SK-N-SH (cell line): ENCODE measurements around the gene CALD1. TPM values are rescaled to one million over a fixed set of nuclear protein-coding genes. Genes with fewer than 3 reads are reported as not detected.

ENCODE experiments used
- CTCF ChIA-PET: fragments of 300-600, 350-600 bp; formaldehyde crosslinking; extraction: SDS; loops from one replicate; lab custom pipeline; 2021; lab: Yijun Ruan, JAX
- POLR2A ChIA-PET: fragments of 350-600 bp; sonication (Branson Sonifier 250); formaldehyde crosslinking; extraction: SDS; loops from one replicate; lab custom pipeline; 2020; ENCODE audit warnings: antibody characterized with exemption, inconsistent platforms; lab: Yijun Ruan, JAX
- DNase-seq: peaks from one replicate; pipeline ENCODE4 v3.0.0; 2012
- H2AFZ ChIP-seq: fragments of 200-600 bp; sonication (generic); 2 replicates; pipeline ENCODE4 v1.8.1; 2016; ENCODE audit warnings: antibody characterized with exemption, mild to moderate bottlenecking, low read depth
- H3F3A ChIP-seq: fragments of 200-600 bp; sonication (generic); replicated peaks from 2 replicates; pipeline ENCODE3; 2016; ENCODE audit warnings: antibody characterized with exemption, mild to moderate bottlenecking; ENCODE audit not compliant: insufficient read depth
- H3K27ac ChIP-seq, 2 experiments: fragments of 200-500 bp in 1 of 2; fragments of 200-600 bp in 1 of 2; sonication (Bioruptor generic) in 1 of 2; sonication (generic), shearing (Covaris generic) in 1 of 2; 2 replicates each; pipeline versions ENCODE4 v1.5.1 to v1.6.1; 2014 to 2016; ENCODE audit warnings: low read depth in 2 of 2, inconsistent platforms in 1 of 2, low read length in 1 of 2, mild to moderate bottlenecking in 1 of 2, mixed read lengths in 1 of 2
- H3K27me3 ChIP-seq: fragments of 200-600 bp; sonication (generic), shearing (Covaris generic); 2 replicates; pipeline ENCODE4 v1.6.1; 2016; ENCODE audit warnings: mixed run types; ENCODE audit not compliant: insufficient read depth
- H3K36me3 ChIP-seq, 2 experiments: fragments of 200-500 bp in 1 of 2; fragments of 200-600 bp in 1 of 2; sonication (Bioruptor generic) in 1 of 2; sonication (generic) in 1 of 2; replicated peaks in 1 of 2; 2 replicates each; pipeline versions ENCODE3 to v1.5.1; 2014 to 2016; ENCODE audit warnings: low read length in 1 of 2, mild to moderate bottlenecking in 1 of 2; ENCODE audit not compliant: insufficient read depth in 2 of 2, control insufficient read depth in 1 of 2
- H3K4me1 ChIP-seq, 2 experiments: fragments of 200-500 bp in 1 of 2; fragments of 200-600 bp in 1 of 2; sonication (Bioruptor generic) in 1 of 2; sonication (generic), shearing (Covaris generic) in 1 of 2; 2 replicates each; pipeline versions ENCODE4 v1.5.1 to v1.6.1; 2014 to 2016; ENCODE audit warnings: low read depth in 1 of 2, low read length in 1 of 2, mixed run types in 1 of 2; ENCODE audit not compliant: insufficient read depth in 2 of 2, control insufficient read depth in 1 of 2
- H3K4me2 ChIP-seq: fragments of 200-600 bp; sonication (generic), shearing (Covaris generic); 2 replicates; pipeline ENCODE4 v1.6.1; 2017; ENCODE audit warnings: mixed run types
- H3K4me3 ChIP-seq, 2 experiments: fragments of 200-500 bp in 1 of 2; fragments of 200-600 bp in 1 of 2; sonication (Bioruptor generic) in 1 of 2; sonication (generic), shearing (Covaris generic) in 1 of 2; 2 replicates each; pipeline versions ENCODE4 v1.5.1 to v1.8.1; 2014 to 2016; ENCODE audit warnings: low read depth in 2 of 2, inconsistent platforms in 1 of 2, low read length in 1 of 2, mild to moderate bottlenecking in 1 of 2, mixed read lengths in 1 of 2, moderate library complexity in 1 of 2
- H3K79me2 ChIP-seq: fragments of 200-600 bp; sonication (generic); 2 replicates; pipeline ENCODE4 v1.8.1; 2017; ENCODE audit warnings: mild to moderate bottlenecking; ENCODE audit not compliant: insufficient read depth
- H3K9ac ChIP-seq: fragments of 200-600 bp; sonication (generic); 2 replicates; pipeline ENCODE4 v1.6.1; 2017; ENCODE audit warnings: mixed run types
- H3K9me2 ChIP-seq: fragments of 200-600 bp; sonication (generic); 2 replicates; pipeline ENCODE4 v1.6.1; 2017; ENCODE audit warnings: mixed run types
- H3K9me3 ChIP-seq: fragments of 200-600 bp; sonication (generic); 2 replicates; pipeline ENCODE4 v1.6.1; 2017; ENCODE audit warnings: mixed run types, mild to moderate bottlenecking, moderate library complexity
- H4K20me1 ChIP-seq: fragments of 200-600 bp; sonication (generic); 2 replicates; pipeline ENCODE4 v1.6.1; 2017; ENCODE audit warnings: mild to moderate bottlenecking, mixed run types; ENCODE audit not compliant: insufficient read depth
- EZH2phosphoT487 ChIP-seq: fragments of 200-600 bp; sonication (generic); IDR thresholded peaks from 2 replicates; pipeline ENCODE4 v1.6.1; 2017; ENCODE audit warnings: low read depth, mixed run types, mild to moderate bottlenecking, antibody characterized with exemption, moderate library complexity, borderline replicate concordance
- FOXM1 ChIP-seq: IDR thresholded peaks from 2 replicates; pipeline ENCODE4 v1.4.0; 2012; ENCODE audit warnings: low read depth, mild to moderate bottlenecking
- GABPA ChIP-seq: IDR thresholded peaks from 2 replicates; pipeline ENCODE4 v1.4.0; 2012; ENCODE audit warnings: low read depth, mild to moderate bottlenecking
- RAD21 ChIP-seq: IDR thresholded peaks from 2 replicates; pipeline ENCODE4 v1.6.1; 2012; ENCODE audit warnings: mild to moderate bottlenecking, low read length
- SMC3 ChIP-seq: IDR thresholded peaks from 2 replicates; pipeline ENCODE4 v1.6.1; 2012; ENCODE audit warnings: low read depth, low read length, improper control_type of control experiment
- TCF12 ChIP-seq: IDR thresholded peaks from 2 replicates; pipeline ENCODE4 v1.4.0; 2012
- USF2 ChIP-seq: fragments of 150-350 bp; IDR thresholded peaks from 2 replicates; pipeline ENCODE4 v1.6.1; 2017; ENCODE audit warnings: antibody characterized with exemption, low read length, low read depth, borderline replicate concordance
- ZBTB33 ChIP-seq: IDR thresholded peaks from 2 replicates; pipeline ENCODE4 v1.4.0; 2012; ENCODE audit warnings: low read depth, borderline replicate concordance
- WGBS: methylation state at CpG from one replicate; pipeline ENCODE4 v1.1.6; 2017; ENCODE audit warnings: low lambda C conversion rate; 5-methylcytosine and 5-hydroxymethylcytosine counted together
- polyA plus RNA-seq, 3 experiments: library from polyadenylated mRNA; depleted of rRNA; stranded (reverse); fragments of >200 nt; gene quantifications; 2 replicates each; pipeline ENCODE4 v1.2.3, GENCODE V29; 2012

Gene CALD1
- polyA plus RNA-seq, 1 of the 3 experiments (the other 2 are of a cell fraction), result 299 TPM

- H3K4me2 ChIP-seq, result no peak overlapping the region
- no peak overlapping the region for H3K4me3 ChIP-seq
- no peak for TF ChIP-seq EZH2phosphoT487
- no peak overlapping the region for H3K9ac ChIP-seq
- no peaks in the 10 kb centered on the region for H3K27me3 ChIP-seq
- WGBS, result 82% methylated on average over 2 of the region's 2 CpGs
- H3K36me3 ChIP-seq, result peaks cover 38% of the 10 kb centered on the region in 2 experiments
- H2AFZ ChIP-seq, result no peak overlapping the region
- no peak for DNase-seq
- peaks cover 58% of the 10 kb centered on the region for H4K20me1 ChIP-seq
- H3K9me3 ChIP-seq, result no peaks in the 10 kb centered on the region
- H3K27ac ChIP-seq, result peak overlapping the region in 1 of 2 experiments; percentile 22; a peak in 1 of 4 replicates
- CTCF ChIA-PET, result interaction anchor here (1.1 to 1.2 kb wide), 2 partner anchors 24 to 305 kb away, joined by 3 read pairs; no protein-coding TSS in a partner anchor
- peaks cover 13% of the 10 kb centered on the region in 2 experiments; a peak in 3 of 4 replicates for H3K4me1 ChIP-seq
- peaks cover 20% of the 10 kb centered on the region for H3F3A ChIP-seq
- peaks cover 97% of the 10 kb centered on the region for H3K79me2 ChIP-seq
- no peaks in the 10 kb centered on the region for H3K9me2 ChIP-seq
- POLR2A ChIA-PET, result no interaction called here
Measured at GRCh38 chr7:134852625-134853024, 73.2 kb downstream of the CALD1 start.

GRCh38 chr7:134854816-134855215 is 75.4 kb downstream of the CALD1 start:
- H3K9ac ChIP-seq, result no peak overlapping the region
- 60% methylated on average over 3 of the region's 3 CpGs for WGBS
- H4K20me1 ChIP-seq, result peaks cover 58% of the 10 kb centered on the region

GRCh38 chr7:134855442-134855841 is 76.0 kb downstream of the CALD1 start:
- ChIA-PET POLR2A (no interaction called here), CTCF (interaction anchor here (1.4 kb wide), 1 partner anchor 23 kb away, joined by 3 read pairs; no protein-coding TSS in a partner anchor)
- no peaks in the 10 kb centered on the region for H3K9me2 ChIP-seq
- H3K9me3 ChIP-seq, result no peaks in the 10 kb centered on the region
- 76% methylated on average over 1 of the region's 1 CpG for WGBS
- H2AFZ ChIP-seq, result no peak overlapping the region
- peaks cover 59% of the 10 kb centered on the region for H4K20me1 ChIP-seq
- H3K4me3 ChIP-seq, result no peak overlapping the region
- peak overlapping the region; percentile 57 to 80; a peak in 3 of 4 replicates for H3K27ac ChIP-seq
- peaks cover 13% of the 10 kb centered on the region in 2 experiments; a peak in 3 of 4 replicates for H3K4me1 ChIP-seq
- peaks cover 5% of the 10 kb centered on the region for H3F3A ChIP-seq
- peaks cover 97% of the 10 kb centered on the region for H3K79me2 ChIP-seq
- no peak overlapping the region for H3K9ac ChIP-seq
- peaks cover 16 to 32% of the 10 kb centered on the region in 2 experiments for H3K36me3 ChIP-seq
- 0 out of 2 replicates have a peak overlapping the region, but pooled peaks have one; percentile 13 for H3K4me2 ChIP-seq
- no peaks in the 10 kb centered on the region for H3K27me3 ChIP-seq
- no peak for TF ChIP-seq GABPA
- TF ChIP-seq USF2, result no peak
- TF ChIP-seq TCF12, result no peak
- TF ChIP-seq FOXM1, result no peak
- no peak for TF ChIP-seq ZBTB33
- TF ChIP-seq SMC3, result no peak
- DNase-seq, result no peak

More at GRCh38 chr7:134854816-134855215, 75.4 kb downstream of the CALD1 start:
- peaks cover 97% of the 10 kb centered on the region for H3K79me2 ChIP-seq
- peaks cover 5% of the 10 kb centered on the region for H3F3A ChIP-seq
- no peak for TF ChIP-seq RAD21
- no peak for TF ChIP-seq USF2
- POLR2A ChIA-PET, result no interaction called here
- CTCF ChIA-PET, result no interaction called here
- H3K4me2 ChIP-seq, result no peak overlapping the region
- H2AFZ ChIP-seq, result no peak overlapping the region
- H3K4me1 ChIP-seq, result peaks cover 13% of the 10 kb centered on the region in 2 experiments; a peak in 3 of 4 replicates
- H3K27ac ChIP-seq, result peak overlapping the region in 1 of 2 experiments; percentile 57; a peak in 1 of 4 replicates
- H3K9me3 ChIP-seq, result no peaks in the 10 kb centered on the region
- no peaks in the 10 kb centered on the region for H3K9me2 ChIP-seq
- no peaks in the 10 kb centered on the region for H3K27me3 ChIP-seq
- no peak overlapping the region for H3K4me3 ChIP-seq
- peaks cover 16 to 32% of the 10 kb centered on the region in 2 experiments for H3K36me3 ChIP-seq
- DNase-seq, result no peak
